NB4 (cell line): ENCODE results near the gene CAMK2B.

Experiments used
- CTCF ChIP-seq: IDR thresholded peaks from one replicate; pipeline ENCODE4 v1.5.1; 2012; ENCODE audit warnings: low read depth, low read length
- MAX ChIP-seq: IDR thresholded peaks from 2 replicates; pipeline ENCODE4 v1.6.1; 2011; ENCODE audit warnings: low read depth, low read length
- POLR2A ChIP-seq: IDR thresholded peaks from 2 replicates; pipeline ENCODE4 v1.6.1; 2011; ENCODE audit warnings: mild to moderate bottlenecking; ENCODE audit not compliant: insufficient read length; ENCODE audit errors: extremely low read depth

DNA sequence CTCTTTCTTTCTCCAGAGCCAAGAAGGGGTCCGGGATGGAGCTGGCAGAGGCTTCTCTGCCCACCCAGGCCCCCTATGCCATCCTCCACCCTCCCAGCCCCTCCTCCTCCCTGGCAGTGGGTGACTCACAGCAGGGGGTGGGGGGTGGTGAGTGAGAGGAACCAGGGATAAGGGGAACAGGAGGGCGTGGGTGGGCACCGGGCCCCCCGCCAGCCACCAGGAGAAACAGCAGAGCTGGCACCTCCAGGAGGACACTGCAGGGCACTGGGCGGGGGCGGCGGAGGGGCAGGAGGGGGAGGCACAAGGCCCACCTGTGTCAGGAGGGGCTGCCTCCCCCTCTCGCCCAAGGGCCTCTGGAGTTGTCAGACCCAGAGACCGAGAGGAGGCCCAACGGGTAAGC, 56.0 kb downstream of the CAMK2B start:
- no peak for TF ChIP-seq POLR2A
- no peak for TF ChIP-seq CTCF
- TF ChIP-seq MAX, result no peak
